ENCODE results near the gene LKAAEAR1.

LKAAEAR1 gene

DNA sequence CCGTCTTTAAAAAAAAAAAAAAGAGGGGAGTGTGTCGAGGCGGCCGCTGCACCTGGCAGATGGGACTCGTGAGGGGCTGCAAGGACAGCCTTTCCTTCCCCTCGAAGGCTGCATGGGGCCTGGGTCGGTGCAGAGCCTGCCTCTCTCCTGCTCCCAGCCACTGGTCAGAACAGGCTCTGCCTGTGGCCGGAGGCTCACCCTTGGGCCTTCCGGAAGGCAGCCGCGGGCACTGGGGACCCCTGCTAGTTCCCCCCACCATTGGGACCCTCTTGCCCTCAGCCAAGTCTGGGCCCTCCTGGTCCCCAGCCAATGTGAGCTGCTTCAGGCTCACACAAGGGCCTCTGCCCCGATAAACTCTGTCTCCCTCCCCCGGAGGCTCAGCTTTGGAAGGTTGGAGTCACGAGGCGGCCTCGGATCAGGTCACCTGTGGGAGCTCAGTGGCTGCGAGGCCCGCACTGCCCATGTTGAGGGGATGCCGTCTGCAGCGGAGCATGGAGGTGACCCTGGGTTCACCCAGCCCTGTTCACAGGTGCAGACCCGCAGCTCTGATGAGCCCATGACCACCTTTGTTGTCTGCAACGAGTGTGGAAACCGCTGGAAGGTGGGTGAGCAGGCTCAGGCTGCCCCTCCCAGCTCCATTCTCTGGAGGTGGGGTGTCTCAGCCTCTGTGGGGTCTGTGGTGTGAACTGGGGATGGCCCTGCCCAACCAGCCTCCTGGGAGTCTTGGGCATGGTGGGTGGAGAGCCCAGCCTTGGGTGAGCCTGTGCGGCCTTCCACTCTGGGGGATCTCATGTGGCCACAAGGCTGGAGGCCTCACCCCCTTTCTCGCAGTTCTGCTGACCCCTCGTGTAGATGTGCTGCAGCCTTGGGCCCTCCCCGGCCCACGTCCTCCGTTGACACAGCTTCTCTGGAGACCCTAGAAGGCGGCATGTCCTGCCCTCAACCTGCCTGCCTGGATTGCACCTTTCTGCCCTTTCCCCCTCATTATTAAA, 12.6 kb downstream of the LKAAEAR1 start:
- Histone ChIP-seq H3K27ac (no peak overlapping the region), H3K4me3 (no peak overlapping the region)

DNA sequence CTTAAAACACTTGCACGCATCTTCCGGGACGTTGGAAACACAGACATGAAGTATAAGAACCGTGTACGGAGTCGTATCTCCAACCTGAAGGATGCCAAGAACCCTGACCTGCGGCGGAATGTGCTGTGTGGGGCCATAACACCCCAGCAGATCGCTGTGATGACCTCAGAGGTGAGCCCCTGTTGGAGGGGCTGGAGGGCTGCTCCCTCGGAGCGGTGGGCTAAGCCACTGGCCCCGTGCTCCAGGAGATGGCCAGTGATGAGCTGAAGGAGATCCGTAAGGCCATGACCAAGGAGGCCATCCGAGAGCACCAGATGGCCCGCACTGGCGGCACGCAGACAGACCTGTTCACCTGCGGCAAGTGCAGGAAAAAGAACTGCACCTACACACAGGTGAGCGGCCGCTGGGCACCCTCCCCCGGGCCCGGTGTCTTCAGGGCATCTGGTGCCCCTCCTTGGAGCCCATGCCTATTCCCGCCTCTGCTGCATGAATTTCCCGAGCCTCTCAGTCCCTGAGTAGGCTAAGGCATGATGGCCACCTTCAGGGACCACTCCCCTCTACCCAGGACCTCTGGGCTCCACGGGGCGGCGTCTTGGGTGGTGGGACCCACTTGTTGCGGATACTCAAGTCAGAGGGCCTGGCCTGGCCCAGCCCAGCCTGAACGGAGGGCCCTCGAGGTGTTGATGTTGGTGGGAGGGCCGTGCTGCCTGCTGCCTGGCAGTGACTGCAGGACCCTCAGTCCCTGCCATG, 13.8 kb downstream of the LKAAEAR1 start:
- Histone ChIP-seq H3K4me3 (no peak overlapping the region), H3K27ac (no peak overlapping the region)

DNA sequence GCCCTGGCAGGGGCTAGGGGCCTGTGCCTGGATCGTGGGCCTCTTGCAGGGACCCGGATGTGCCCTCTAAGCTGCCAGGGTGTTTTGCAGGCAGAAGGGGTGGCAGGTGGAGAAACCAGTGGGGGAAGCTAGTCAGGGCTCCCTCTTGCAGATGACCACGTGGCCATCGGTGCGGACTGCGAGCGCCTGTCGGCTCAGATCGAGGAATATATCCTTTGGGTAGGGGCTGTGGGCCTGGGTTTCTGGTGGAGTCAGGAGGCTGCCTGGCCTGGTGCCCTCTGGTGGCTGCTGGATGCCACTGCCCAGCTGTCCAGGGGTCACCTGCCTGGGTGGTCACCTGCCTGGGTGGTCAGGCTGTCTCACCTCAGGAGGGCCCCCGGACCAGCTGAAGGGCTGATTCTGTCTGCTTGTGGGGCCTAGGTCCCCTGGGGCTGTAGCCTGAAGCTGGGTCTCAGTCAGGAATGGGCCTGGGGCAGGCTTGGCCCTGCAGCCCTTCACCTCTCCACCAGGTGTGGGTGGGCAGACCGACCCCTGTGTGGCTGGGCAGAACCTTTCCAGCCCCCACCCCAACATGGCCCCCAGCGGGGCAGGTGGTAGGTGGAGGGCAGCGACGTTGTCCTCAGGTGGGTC, 14.5 kb downstream of the LKAAEAR1 start:
- no peak overlapping the region for H3K27ac ChIP-seq
- H3K4me3 ChIP-seq: no peak overlapping the region

DNA sequence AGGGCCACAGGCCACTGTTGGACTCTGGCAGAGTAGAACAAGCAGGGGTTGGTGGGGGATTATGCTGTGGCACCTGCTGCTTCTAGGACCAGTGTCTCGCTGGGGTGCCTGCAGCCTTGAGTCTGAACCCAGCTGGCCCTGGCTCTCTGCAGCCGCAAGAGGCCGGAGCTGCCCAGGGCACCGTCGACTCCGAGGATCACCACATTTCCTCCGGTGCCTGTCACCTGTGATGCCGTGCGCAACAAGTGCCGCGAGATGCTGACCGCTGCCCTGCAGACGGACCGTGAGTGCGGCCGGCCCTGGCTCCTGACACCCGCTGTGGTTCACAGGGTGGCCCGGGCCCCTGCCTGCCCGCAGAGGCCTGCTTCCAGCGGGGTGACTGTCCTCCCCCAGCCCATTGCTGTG, 15.0 kb downstream of the LKAAEAR1 start:
- no peak overlapping the region for H3K27ac ChIP-seq
- H3K4me3 ChIP-seq: no peak overlapping the region

DNA sequence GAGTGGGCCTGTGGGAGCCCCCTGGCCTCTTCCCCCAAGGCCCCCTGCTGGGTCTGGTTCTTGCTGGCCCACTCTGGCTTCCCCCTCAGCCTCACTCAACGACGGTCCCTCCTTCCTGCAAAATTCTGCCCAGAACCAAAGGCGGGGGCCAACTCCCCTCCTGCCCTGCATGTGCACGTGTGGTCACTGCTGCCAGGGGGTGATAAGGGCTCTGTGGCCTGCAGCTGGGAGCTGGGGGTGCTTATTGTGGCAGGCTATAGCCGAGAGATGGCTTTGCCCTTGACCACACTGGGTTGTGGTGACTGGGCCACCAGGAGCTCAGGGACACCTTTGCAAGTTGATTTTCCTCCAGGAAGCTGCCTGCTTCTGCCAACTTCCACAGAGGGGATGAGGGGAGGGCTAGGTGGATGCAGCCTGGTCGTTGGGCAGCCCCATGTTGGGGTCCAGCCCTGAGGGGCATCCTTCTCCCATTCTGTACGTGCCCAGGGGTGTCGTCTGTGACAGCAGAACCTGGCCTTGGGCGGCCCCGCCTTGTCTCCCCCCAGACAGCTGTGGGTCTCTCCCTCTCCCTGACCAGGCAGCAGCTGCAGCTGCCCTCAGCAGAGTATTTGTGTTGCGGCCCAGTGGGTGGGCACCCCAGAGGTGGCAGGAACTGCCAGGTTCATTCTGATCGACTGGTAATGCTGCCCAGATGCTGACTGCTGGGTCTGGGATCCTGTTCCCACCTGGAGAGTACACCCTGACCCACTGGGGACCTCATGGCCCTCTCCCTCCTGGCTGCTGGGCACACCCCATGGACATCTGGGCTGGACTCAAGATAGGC, 15.6 kb downstream of the LKAAEAR1 start:
- Histone ChIP-seq H3K4me3 (no peak overlapping the region), H3K27ac (no peak overlapping the region)

DNA sequence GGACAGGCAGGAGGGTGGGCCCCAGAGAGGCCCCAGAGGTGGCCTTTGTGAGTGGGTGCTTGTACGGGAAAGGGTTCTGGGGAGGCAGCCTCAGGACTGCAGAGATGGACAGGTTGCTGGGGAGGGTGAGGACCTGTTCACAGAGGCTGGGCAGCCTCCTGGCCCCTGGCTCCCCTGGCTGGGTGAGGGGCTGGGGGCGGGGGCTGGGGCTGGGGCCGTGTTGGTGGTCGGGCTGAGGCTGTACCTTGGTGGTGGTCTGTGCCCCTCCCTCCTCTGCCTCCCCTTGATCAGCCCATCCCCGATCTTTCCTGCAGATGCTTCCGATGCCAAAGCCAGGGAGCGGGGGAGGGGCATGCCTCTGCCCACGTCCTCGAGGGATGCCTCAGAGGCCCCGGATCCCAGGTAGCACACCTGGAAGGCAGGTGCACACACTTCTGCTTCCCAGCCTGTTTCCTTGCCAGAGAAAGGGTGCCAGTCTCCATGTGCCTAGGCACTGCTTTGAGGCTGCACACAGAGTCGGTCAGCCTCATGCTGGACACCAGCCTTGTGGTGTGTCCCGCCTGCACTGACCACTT, 16.4 kb downstream of the LKAAEAR1 start:
- no peak overlapping the region for H3K4me3 ChIP-seq
- H3K27ac ChIP-seq: no peak overlapping the region

DNA sequence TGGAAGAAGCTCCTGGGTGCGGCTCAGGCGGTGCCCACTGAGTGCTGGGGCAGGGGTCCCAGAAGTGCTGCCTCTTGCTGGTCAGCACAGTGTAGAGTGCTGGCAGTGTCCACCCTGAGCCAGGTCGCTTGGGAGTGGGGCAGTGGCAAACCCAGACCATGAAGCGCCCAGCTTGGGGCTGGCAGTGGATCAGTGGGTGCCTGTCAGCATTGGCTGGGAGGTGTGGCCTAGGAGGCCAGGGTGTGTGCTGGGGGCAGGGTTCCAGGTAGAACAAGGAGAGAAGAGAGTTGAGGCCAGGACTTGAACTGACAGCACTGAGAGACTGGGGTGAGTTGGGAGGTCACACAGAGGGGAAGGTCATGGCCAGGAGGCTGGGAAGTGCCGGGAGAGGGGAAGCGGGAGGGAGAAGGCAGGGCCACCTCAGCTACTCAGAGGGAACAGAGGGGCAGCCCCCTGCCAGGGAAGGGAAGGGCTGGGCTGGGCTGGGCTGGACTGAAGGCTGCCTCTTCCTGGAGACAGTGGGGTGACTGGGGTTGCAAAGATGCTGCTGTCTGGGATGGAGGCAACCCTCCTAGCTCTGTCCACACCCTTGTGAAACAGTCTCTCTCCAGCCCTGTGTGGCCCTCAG, 17.1 kb downstream of the LKAAEAR1 start:
- no peak overlapping the region for H3K27ac ChIP-seq
- no peak overlapping the region for H3K4me3 ChIP-seq

DNA sequence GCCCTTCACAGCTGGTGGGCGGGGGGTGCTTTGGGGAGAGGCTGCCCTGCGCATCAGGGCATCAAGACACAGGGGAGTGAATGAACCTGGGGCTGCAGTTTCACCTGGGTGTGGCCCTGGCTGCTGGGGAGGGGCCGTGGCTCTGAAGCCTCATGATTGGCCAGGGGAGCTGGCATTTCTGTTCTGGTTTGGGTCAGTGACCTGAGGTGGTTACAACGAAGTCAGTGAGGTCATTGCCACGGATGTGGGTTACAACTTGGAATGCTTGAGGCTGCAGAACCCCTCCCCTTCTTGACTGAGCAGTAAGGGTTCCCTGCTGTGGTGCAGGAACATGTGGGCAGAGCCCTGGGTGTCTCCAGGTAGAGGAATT, 18.2 kb downstream of the LKAAEAR1 start:
- Histone ChIP-seq H3K4me3 (no peak overlapping the region), H3K27ac (no peak overlapping the region)

DNA sequence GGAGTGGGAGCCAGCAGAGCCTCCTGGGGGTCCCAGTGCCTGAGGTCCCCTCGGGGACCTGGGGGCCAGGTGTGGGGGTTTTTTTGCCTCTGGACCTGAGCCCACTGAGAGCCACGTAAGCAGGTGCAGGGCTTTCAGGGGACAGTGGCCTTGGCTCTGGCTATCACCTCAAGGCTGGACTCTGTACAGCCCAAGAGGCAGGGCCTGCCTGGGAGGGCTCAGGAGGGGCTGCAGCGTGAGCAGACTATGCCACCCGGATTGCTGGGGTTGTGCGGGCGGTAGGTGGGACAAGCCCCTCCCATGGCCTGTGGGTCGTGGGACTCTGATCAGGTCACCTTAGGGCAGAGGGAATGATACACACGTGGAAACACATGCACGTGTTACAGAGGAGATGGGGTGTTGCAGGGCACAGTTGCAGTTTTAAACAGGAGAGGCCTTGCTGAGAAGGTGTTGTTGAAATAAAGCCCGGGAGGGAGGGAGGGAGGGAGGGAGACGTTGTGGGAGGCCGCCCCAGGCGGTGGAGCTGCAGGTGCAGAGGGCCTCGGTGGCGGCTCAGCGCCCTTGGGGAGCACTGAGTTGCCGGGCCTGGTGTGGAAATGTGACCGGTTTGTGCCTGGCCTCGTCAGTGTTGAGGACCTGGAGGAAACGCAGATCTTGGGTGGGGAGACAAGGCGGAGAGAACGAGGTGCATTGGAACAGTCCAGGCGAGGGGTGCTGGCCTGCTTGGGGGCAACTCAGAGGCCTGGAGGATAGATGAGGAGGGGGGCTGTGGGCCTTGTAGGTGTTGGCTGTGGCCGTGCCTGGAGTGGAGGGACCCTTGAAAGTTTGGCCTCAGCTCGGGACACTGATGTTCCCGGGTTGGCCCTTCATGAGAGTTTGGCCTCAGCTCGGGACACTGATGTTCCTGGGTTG, 18.9 kb downstream of the LKAAEAR1 start:
- Histone ChIP-seq H3K4me3 (no peak overlapping the region), H3K27ac (peak overlapping the region in 2 of 21 experiments; percentile 50 to 60)

DNA sequence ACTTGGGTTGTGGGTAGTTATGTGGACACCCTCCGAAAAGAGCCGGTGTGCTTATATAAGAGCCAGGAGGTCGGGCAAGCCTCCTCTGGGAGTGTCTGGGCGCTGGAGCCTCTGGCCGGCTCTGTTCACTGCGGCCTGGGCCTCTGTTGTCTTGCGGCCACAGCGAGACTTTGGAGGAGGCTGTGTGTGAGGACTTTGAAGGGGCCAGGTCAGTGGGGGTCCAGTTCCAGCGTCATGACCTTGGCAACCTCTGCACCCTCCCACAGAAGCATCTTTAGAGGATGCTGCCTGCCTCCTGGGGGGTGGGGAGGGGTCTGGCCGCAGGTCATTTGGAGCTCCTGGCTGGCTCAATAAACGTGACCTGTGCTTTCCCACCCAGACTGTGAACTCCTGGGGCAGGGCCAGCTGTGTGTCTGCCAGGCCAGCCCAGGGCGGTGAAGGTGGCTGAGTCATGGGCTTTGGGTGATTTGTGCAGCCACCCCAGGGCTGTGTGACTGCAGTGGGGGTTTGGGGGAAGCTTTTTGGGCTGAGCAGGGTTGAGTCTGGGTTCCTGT, 20.0 kb downstream of the LKAAEAR1 start:
- Histone ChIP-seq H3K27ac (peak overlapping the region in 8 of 21 experiments; percentile 25 to 93 (median 88)), H3K4me3 (peak overlapping the region in 5 of 7 experiments; percentile 61 to 92 (median 89))

DNA sequence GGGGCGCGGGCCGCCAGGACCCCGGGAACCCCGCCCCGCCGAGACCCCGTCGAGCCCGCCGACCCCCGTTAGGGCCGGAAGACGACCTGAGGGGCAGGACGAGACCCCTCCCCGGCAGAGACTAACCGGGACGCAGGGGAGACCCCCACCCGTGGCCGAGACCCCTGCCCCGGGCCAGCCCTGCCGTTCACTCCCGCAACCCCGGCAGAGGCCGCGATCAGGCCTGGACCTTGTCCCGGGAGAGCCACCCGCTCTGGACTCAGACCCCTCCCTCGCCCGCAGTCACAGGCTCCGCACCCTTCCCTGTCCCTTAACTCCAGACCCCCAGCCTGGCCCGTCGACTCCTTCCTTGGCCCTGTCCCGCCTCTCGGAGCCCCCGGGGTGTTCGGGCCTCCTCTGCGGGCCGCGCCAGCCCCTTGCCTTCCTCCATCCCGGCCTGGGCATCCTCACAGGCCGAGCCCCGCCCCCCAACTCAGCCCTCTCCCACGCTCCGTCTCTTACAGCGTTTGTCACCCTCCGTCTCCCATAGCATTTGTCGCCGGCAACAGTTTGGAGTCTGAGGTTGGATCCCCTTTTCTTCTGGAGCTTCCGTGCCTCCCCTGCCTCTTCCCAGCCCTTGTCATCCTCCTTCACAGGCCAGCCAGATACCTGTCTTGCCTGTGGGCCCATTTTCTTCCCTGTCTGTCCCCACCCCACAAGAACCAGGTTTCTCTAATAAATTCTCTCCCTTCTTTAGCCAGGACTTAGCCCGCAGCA, 20.6 kb downstream of the LKAAEAR1 start:
- peak overlapping the region; percentile 61 to 96 (median 89) for H3K4me3 ChIP-seq
- H3K27ac ChIP-seq: peak overlapping the region; percentile 14 to 93 (median 84)

DNA sequence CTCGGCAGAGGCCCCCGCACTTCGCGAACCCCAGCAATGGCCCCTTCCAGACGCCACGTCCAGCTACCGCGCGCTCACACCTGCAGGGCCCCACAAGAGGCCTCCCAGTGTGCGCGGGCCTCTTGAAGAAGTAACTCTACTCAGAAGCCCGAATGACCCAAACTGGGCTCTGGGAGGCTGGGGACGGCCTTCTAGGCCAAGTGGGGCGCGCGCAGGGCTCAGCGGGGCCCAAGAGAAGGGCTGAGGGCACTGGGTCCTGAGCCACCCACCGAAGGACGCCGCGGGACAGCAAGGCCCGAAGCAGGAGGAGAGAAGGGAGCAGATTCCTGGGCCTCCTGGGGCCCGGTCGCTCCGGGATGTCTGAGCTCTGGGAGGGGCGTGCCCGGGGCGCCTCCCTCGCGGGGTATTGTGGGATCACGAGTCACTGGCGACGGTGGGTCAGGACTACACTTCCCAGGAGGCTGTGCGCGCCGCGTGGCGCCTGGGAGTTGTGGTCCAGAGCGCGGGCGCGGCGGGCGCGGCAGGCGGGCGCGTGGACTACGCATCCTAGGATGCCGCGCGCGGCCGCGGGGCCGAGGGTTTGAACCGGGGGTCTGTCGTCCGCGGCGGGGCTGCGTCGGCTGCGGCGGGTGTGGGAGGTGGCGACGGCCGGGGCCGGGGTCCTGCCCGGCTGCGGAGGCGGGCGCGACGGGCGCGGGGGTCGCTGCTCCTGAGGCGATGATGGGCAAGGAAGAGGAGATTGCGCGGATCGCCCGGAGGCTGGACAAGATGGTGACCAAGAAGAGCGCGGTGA, 21.4 kb downstream of the LKAAEAR1 start, which contains the start of gene TCEA2:
Gene TCEA2, plus strand, starts transcription at position 603 of the 793 bp plus-strand sequence. Its CDS starts 115 bp downstream, at position 718.
- peak within 1 kb of the TSS; percentile 45 to 95 (median 87) for H3K27ac ChIP-seq
- H3K4me3 ChIP-seq: peak within 1 kb of the TSS; percentile 61 to 96 (median 89)

DNA sequence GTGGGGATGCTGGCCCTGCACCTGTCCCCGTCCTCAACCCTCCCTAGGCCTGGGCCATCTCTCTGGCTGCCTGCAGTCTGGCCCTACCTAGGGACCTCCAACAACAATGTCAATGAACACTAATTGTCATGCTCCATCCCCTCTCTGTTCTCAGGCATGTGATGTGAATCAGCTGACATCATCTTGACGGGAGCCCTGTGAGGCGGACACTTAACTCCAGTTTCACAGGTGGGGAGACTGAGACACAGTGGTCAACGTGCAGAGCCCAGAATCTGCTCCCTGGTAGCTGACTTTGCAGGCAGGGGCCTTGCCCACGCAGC, 22.0 kb downstream of the LKAAEAR1 start:
- peak overlapping the region; percentile 61 to 96 (median 89) for H3K4me3 ChIP-seq
- H3K27ac ChIP-seq: peak overlapping the region; percentile 45 to 95 (median 87)

DNA sequence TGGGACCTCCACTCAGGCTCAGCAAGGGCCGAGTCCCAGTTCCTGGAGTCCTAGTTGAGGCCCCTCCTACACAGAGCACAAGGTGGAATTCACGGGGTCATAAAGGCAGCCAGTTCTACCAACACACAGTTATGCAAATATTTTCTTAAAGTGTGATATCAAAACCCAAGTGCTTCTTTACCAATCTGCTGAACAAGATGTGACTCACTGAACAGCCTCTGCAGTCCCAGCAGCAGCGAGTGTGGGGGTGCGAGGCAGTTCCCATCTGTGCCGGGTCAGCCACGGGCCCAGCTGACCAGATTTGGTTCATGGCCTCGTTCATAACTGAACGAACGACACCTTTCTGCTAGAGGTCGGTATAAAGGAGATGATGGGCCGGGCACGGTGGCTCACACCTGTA, 25.7 kb downstream of the LKAAEAR1 start:
- no peak overlapping the region for H3K4me3 ChIP-seq
- no peak overlapping the region for H3K27ac ChIP-seq

DNA sequence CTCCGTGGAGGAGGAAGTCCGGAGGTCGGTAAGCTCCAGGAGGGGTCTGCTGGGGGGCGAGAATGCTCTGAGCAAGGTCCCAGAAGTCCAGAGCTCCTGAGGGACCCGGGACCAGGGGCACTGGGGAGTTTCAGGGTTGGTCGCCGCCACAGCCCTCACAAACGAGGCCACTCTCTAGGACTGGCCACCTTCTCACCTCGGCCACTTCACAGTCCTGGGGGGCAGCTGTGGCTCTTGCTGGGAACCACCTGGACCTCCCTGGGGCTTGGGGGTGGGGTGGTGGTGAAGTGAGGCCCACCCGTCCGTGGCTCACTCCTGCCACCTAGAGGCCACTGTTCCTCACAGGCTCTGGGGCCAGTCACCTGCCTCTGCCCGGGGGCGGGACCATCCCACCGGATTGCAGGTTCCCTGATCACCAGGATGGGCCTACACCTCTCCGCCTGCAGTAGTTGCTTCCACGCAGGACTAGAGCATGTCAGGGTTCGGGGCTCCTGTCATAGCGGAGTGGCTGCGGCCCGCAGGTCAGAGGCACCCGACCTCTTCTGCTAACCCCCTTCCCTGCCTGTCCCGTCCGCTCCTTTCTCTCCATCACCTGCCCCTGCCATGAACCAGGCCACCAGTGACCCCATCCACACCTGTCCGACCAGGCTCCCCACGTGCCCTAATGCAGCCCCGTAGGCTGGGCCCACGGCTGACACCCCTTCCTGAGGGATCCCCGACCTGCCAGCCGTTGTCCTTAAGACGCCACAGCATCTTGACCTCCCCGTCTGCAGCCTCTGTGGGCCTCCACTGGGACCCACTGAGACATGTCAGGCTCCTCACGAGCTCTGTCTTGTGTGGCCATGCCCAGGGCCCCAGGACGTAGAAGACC, 26.3 kb downstream of the LKAAEAR1 start:
- H3K4me3 ChIP-seq: peak overlapping the region in 2 of 7 experiments; percentile 7 to 11
- H3K27ac ChIP-seq: peak overlapping the region in 13 of 21 experiments; percentile 9 to 85 (median 56)

Measured in skin epidermis (tissue), 12 donors.